Kidney (tissue), 14 donors: ENCODE measurements around the gene INIP. TPM values are rescaled to one million over a fixed set of nuclear protein-coding genes. Genes with fewer than 3 reads are reported as not detected.

Source experiments
- DNase-seq, 5 donors: peaks; one replicate each; pipeline ENCODE4 v3.0.0-alpha.2; 2013 to 2020
- FAIRE-seq: peaks from 2 replicates; lab custom pipeline; 2012; peaks lifted over from hg19 to GRCh38; lab: Jason Lieb, UNC
- H3K27ac ChIP-seq, 2 donors: one replicate each; pipeline ENCODE4 v1.7.0; 2013; ENCODE audit warnings: low read depth in 2 of 2, low read length in 2 of 2, inconsistent platforms in 1 of 2
- H3K27me3 ChIP-seq: one replicate; pipeline ENCODE4 v1.7.1; 2013; ENCODE audit warnings: low read length, inconsistent platforms; ENCODE audit not compliant: control insufficient read depth, insufficient read depth
- H3K36me3 ChIP-seq, 3 donors: one replicate each; pipeline versions ENCODE4 v1.7.0 to v1.7.1; 2013; ENCODE audit warnings: low read length in 3 of 3, control low read depth in 1 of 3, inconsistent platforms in 1 of 3; ENCODE audit not compliant: insufficient read depth in 3 of 3, control insufficient read depth in 2 of 3
- H3K4me1 ChIP-seq, 3 donors: one replicate each; pipeline versions ENCODE4 v1.7.0 to v1.7.1; 2013; ENCODE audit warnings: low read length in 3 of 3, inconsistent platforms in 1 of 3, low read depth in 1 of 3; ENCODE audit not compliant: control insufficient read depth in 2 of 3, insufficient read depth in 2 of 3
- H3K4me3 ChIP-seq, 3 donors: one replicate each; pipeline versions ENCODE4 v1.7.0 to v1.8.1; 2013; ENCODE audit warnings: low read length in 3 of 3, control low read depth in 1 of 3, inconsistent platforms in 1 of 3
- H3K9ac ChIP-seq, 3 donors: one replicate each; pipeline versions ENCODE4 v1.7.0 to v1.7.1; 2013; ENCODE audit warnings: low read length in 3 of 3, control low read depth in 1 of 3, inconsistent platforms in 1 of 3
- H3K9me3 ChIP-seq, 3 donors: one replicate each; pipeline versions ENCODE4 v1.7.0 to v1.7.1; 2013; ENCODE audit warnings: low read length in 3 of 3, control low read depth in 1 of 3, inconsistent platforms in 1 of 3; ENCODE audit not compliant: control insufficient read depth in 2 of 3, insufficient read depth in 1 of 3
- CTCF ChIP-seq: IDR thresholded peaks from 3 replicates; pipeline ENCODE4 v1.5.1; 2012; ENCODE audit warnings: mild to moderate bottlenecking, moderate library complexity, borderline replicate concordance; ENCODE audit not compliant: insufficient read depth; ENCODE audit errors: extremely low read depth
- intact Hi-C: fragments of 100-400 bp; cut with DNase I; formaldehyde crosslinking; loops from one replicate; pipeline ENCODE4 v1.11.1; 2022
- polyA plus RNA-seq: library from polyadenylated mRNA; stranded (reverse); fragments of 350-450 nt; fragmentation: Illumina TruSeq; extraction: RNeasy Lipid Tissue Mini Kit (QIAGEN cat#74804); gene quantifications from one replicate; pipeline ENCODE4 v1.2.3, GENCODE V29; 2014; ENCODE audit warnings: low read depth, low replicate concordance; ENCODE audit not compliant: insufficient read depth
- total RNA-seq: library from RNA; stranded (reverse); fragmentation: NEBNext Ultra II Directional; extraction: Animal tissue kit (Norgen Biotek cat#: 25700); gene quantifications from one replicate; pipeline ENCODE4 v1.2.1, GENCODE V29; 2021
- donor health status: control.
- donor health status: control.
- donor health status: control.
- donor health status: control.
- donor health status: control.
- donor health status: DM: yes; HTN: yes; CAD: no.
- donor health status: Normal renal cell carcinoma (clear cell type).

The INIP gene
- total and polyA plus RNA-seq, 2 donors from 2014 or later = 14.5 to 25.7 TPM

- no peak for DNase-seq
- Histone ChIP-seq H3K9me3 (no peaks in the 10 kb centered on the region), H3K36me3 (no peaks in the 10 kb centered on the region), H3K27ac (peak overlapping the region; percentile 26 to 87), H3K4me3 (peak overlapping the region in 2 of 3 donors; percentile 84 to 94), H3K27me3 (no peaks in the 10 kb centered on the region), H3K9ac (peak overlapping the region in 1 of 3 donors; percentile 81), H3K4me1 (peaks cover 0 to 22% (median 9%) of the 10 kb centered on the region in 3 donors)
- no peak for TF ChIP-seq CTCF
- intact Hi-C loops = no loop called here
- no peak for FAIRE-seq
Measured at GRCh38 chr9:112752334-112753125, 34.6 kb upstream of the INIP start.

GRCh38 chr9:112751056-112751795 lies 33.3 kb upstream of the INIP start:
- peak overlapping the region; percentile 26 to 87 (median 81) for H3K9ac ChIP-seq
- FAIRE-seq (no peak), DNase-seq (peak; percentile 72 to 87 (median 83))
- no peak for TF ChIP-seq CTCF
- H3K4me1 ChIP-seq = peaks cover 0 to 22% (median 9%) of the 10 kb centered on the region in 3 donors
- peak overlapping the region; percentile 75 to 94 (median 84) for H3K4me3 ChIP-seq
- peak overlapping the region; percentile 84 to 87 for H3K27ac ChIP-seq
- H3K27me3 ChIP-seq = no peaks in the 10 kb centered on the region
- H3K36me3 ChIP-seq = no peaks in the 10 kb centered on the region
- intact Hi-C loops = no loop called here
- H3K9me3 ChIP-seq = no peaks in the 10 kb centered on the region

- Histone ChIP-seq H3K27me3 (no peaks in the 10 kb centered on the region), H3K9me3 (no peaks in the 10 kb centered on the region), H3K36me3 (no peaks in the 10 kb centered on the region), H3K9ac (peak overlapping the region in 1 of 3 donors; percentile 87), H3K27ac (peak overlapping the region; percentile 84 to 87), H3K4me1 (peaks cover 0 to 22% (median 9%) of the 10 kb centered on the region in 3 donors), H3K4me3 (peak overlapping the region in 2 of 3 donors; percentile 84 to 94)
- intact Hi-C loops = no loop called here
- no peak for TF ChIP-seq CTCF
- no peak for DNase-seq
- no peak for FAIRE-seq
Measured at GRCh38 chr9:112750764-112751055, 32.8 kb upstream of the INIP start.
